LNCaP clone FGC (cell line): ENCODE results near the gene EFCAB9.

ENCODE experiments used
- DNase-seq: peaks from one replicate; pipeline ENCODE4 v3.0.0-alpha.2; 2011; ENCODE audit warnings: low read depth
- H3K4me3 ChIP-seq: 2 replicates; pipeline ENCODE4 v1.5.1; 2011; ENCODE audit warnings: mild to moderate bottlenecking, low read depth, low read length, control low read depth
- CTCF ChIP-seq: IDR thresholded peaks from 2 replicates; pipeline ENCODE4 v1.5.1; 2012; ENCODE audit warnings: mild to moderate bottlenecking; ENCODE audit not compliant: control insufficient read depth, insufficient read depth; ENCODE audit errors: extremely low read depth

The EFCAB9 gene

DNA sequence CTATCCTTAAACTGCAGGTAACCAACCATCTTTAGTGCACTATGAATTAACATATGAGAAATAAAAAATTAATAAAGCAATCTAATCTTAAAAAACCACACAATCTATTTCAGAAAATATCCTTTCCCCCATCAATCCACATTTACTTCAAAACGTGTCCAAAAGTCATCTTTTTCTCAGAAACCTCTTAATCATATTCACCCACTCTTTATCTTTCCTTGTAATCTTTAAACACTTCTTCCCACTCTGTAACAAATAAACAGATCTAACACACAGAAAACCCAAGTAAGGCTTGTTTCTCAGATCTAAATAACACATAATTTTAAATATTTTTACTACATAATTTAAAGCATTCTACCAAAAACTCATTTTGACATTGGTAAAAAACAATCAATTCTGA is 44.4 kb downstream of the EFCAB9 start:
- no peak for DNase-seq
- TF ChIP-seq CTCF = no peak
- H3K4me3 ChIP-seq = no peak overlapping the region

GRCh38 chr5:172243302-172243701 is 49.3 kb downstream of the EFCAB9 start:
- no peak overlapping the region for H3K4me3 ChIP-seq
- no peak for TF ChIP-seq CTCF
- DNase-seq = no peak

DNA sequence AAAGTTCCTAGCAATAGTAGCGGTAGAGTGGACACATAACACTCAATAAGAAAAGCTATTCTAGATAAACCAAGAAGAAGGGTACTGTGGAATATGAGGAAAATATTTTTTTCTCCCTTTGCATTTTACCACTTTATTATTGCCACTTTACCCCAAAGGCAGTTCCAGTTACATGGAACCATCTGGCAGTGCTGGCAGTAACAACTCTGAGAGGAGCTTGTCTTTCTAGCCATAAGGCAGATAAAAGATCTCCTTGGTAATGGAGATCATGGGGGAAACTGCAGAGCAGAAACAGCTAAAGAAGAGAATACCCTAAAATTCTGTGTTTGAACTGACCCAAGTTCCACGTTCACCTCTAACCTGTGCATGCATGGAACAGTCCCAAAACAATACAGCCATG is 51.1 kb downstream of the EFCAB9 start:
- H3K4me3 ChIP-seq = no peak overlapping the region
- no peak for TF ChIP-seq CTCF
- DNase-seq = no peak

- no peak overlapping the region for H3K4me3 ChIP-seq
- no peak for DNase-seq
- no peak for TF ChIP-seq CTCF
Observed at GRCh38 chr5:172245703-172246125, 51.7 kb downstream of the EFCAB9 start.

GRCh38 chr5:172248637-172249036 is 54.7 kb downstream of the EFCAB9 start:
- no peak overlapping the region for H3K4me3 ChIP-seq
- TF ChIP-seq CTCF = no peak
- DNase-seq = no peak

- no peak for DNase-seq
- no peak for TF ChIP-seq CTCF
- H3K4me3 ChIP-seq = no peak overlapping the region
Observed at GRCh38 chr5:172251419-172251818, 57.4 kb downstream of the EFCAB9 start.

DNA sequence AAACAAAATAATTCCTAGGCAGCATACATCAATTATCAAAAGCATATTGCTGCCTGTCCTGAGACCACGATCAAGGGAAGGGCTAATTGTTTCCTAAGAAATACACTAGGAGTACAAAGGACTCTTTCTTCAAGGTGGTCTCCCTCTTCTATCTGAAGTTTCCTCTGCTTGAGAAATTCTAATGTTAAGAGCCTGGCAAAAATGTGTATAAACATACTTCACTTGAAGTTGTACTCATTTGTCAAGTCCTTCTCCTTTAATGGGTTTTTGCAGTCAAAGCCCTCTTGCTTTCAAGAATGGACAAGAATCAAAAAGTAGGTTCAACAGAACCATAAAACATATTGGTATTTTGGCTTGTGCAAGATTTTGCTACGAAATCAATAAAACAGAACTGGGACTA is 58.5 kb downstream of the EFCAB9 start:
- no peak for DNase-seq
- TF ChIP-seq CTCF = no peak
- H3K4me3 ChIP-seq = no peak overlapping the region
